Measurements from ENCODE around the gene DUSP12. TPM values are rescaled to one million over a fixed set of nuclear protein-coding genes. Genes with fewer than 3 reads are reported as not detected.

Gene DUSP12
- total RNA-seq, 1 experiment from 2014 or later, result 23.6 TPM

GRCh38 chr1:161736335-161736969, 13.1 kb upstream of the DUSP12 start:
- peak overlapping the region; percentile 79 for H2AFZ ChIP-seq
- DNase-seq, result peak in 1 of 2 experiments; percentile 76
- intact Hi-C loops (cut with micrococcal nuclease; ENCODE audit: unreplicated experiment), result loop anchor here (5.0 kb wide), 1 partner anchor 524 kb away; no protein-coding TSS in a partner anchor
- CTCF ChIA-PET, result no interaction called here
- H3K9me2 ChIP-seq (ENCODE audit: insufficient read depth), result no peaks in the 10 kb centered on the region
- no peak for TF ChIP-seq EZH2 (IDR thresholded peaks at IDR 0.05; ENCODE audit: low read depth)
- peak; percentile 36; the same call in 1 of the 2 replicates for TF ChIP-seq CTCF (conservative IDR thresholded peaks at IDR 0.05)
- no peaks in the 10 kb centered on the region for H4K20me1 ChIP-seq (ENCODE audit: insufficient read depth)
- H3F3A ChIP-seq (ENCODE audit: insufficient read depth, low read depth), result peaks cover 30% of the 10 kb centered on the region
- peak overlapping the region; percentile 83 for H3K27ac ChIP-seq
- no TSS peak for BruUV-seq (replicated peaks)
- H3K4me1 ChIP-seq (replicated peaks; ENCODE audit: insufficient read depth), result peaks cover 54% of the 10 kb centered on the region
- H3K4me3 ChIP-seq, result peak overlapping the region; percentile 41; the same call in 1 of the 2 replicates
- H3K27me3 ChIP-seq (ENCODE audit: insufficient read depth, low read depth), result no peaks in the 10 kb centered on the region
- H3K36me3 ChIP-seq (ENCODE audit: low read depth), result no peaks in the 10 kb centered on the region
- POLR2A ChIA-PET (ENCODE audit: unreplicated experiment), result no interaction called here
- H3K79me2 ChIP-seq (ENCODE audit: low read depth), result no peaks in the 10 kb centered on the region
- peak overlapping the region; percentile 79 for H3K4me2 ChIP-seq
- no peaks in the 10 kb centered on the region for H3K9me3 ChIP-seq (ENCODE audit: insufficient read depth, low read depth)

- BruUV-seq (replicated peaks), result no TSS peak
- no peaks in the 10 kb centered on the region for H3K9me3 ChIP-seq (ENCODE audit: insufficient read depth, low read depth)
- H3K9me2 ChIP-seq (ENCODE audit: insufficient read depth), result no peaks in the 10 kb centered on the region
- POLR2A ChIA-PET (ENCODE audit: unreplicated experiment), result no interaction called here
- no peak overlapping the region for H3K27ac ChIP-seq
- no peak for TF ChIP-seq EZH2 (IDR thresholded peaks at IDR 0.05; ENCODE audit: low read depth)
- TF ChIP-seq CTCF (conservative IDR thresholded peaks at IDR 0.05), result no peak
- H3K36me3 ChIP-seq (ENCODE audit: low read depth), result no peaks in the 10 kb centered on the region
- no peak overlapping the region for H3K4me2 ChIP-seq
- no peak overlapping the region for H2AFZ ChIP-seq
- no peaks in the 10 kb centered on the region for H3K79me2 ChIP-seq (ENCODE audit: low read depth)
- no peak overlapping the region for H3K4me3 ChIP-seq
- H3K27me3 ChIP-seq (ENCODE audit: insufficient read depth, low read depth), result no peaks in the 10 kb centered on the region
- intact Hi-C loops (cut with micrococcal nuclease; ENCODE audit: unreplicated experiment), result loop anchor here (1.0 to 5.0 kb wide), 2 partner anchors 250 to 525 kb away; no protein-coding TSS in a partner anchor
- peaks cover 27% of the 10 kb centered on the region for H3F3A ChIP-seq (ENCODE audit: insufficient read depth, low read depth)
- no peak for DNase-seq
- CTCF ChIA-PET, result interaction anchor here (0.6 to 0.7 kb wide), 2 partner anchors 29 to 126 kb away, joined by 5 to 7 read pairs; no protein-coding TSS in a partner anchor
- no peaks in the 10 kb centered on the region for H4K20me1 ChIP-seq (ENCODE audit: insufficient read depth)
- H3K4me1 ChIP-seq (replicated peaks; ENCODE audit: insufficient read depth), result peaks cover 47% of the 10 kb centered on the region
These were observed 12.0 kb upstream of the DUSP12 start for GRCh38 chr1:161737625-161738024.

GRCh38 chr1:161738627-161739287, 10.8 kb upstream of the DUSP12 start:
- peak; percentile 48 to 70 for DNase-seq
- H3K9me3 ChIP-seq (ENCODE audit: insufficient read depth, low read depth), result no peaks in the 10 kb centered on the region
- no peak overlapping the region for H3K4me3 ChIP-seq
- CTCF ChIA-PET, result interaction anchor here (0.7 to 1.0 kb wide), 4 partner anchors 11 to 515 kb away, joined by 3 to 6 read pairs (median 6); no protein-coding TSS in a partner anchor
- H3K27me3 ChIP-seq (ENCODE audit: insufficient read depth, low read depth), result no peaks in the 10 kb centered on the region
- intact Hi-C loops (cut with micrococcal nuclease; ENCODE audit: unreplicated experiment), result loop anchor here (1.0 to 5.0 kb wide), 2 partner anchors 251 to 526 kb away; no protein-coding TSS in a partner anchor
- H3F3A ChIP-seq (ENCODE audit: insufficient read depth, low read depth), result peaks cover 18% of the 10 kb centered on the region
- peaks cover 37% of the 10 kb centered on the region for H3K4me1 ChIP-seq (replicated peaks; ENCODE audit: insufficient read depth)
- H3K79me2 ChIP-seq (ENCODE audit: low read depth), result no peaks in the 10 kb centered on the region
- TF ChIP-seq EZH2 (IDR thresholded peaks at IDR 0.05; ENCODE audit: low read depth) (no peak), CTCF (conservative IDR thresholded peaks at IDR 0.05) (peak; percentile 76)
- no peak overlapping the region for H3K27ac ChIP-seq
- no peak overlapping the region for H3K4me2 ChIP-seq
- H2AFZ ChIP-seq, result no peak overlapping the region
- POLR2A ChIA-PET (ENCODE audit: unreplicated experiment), result interaction anchor here (0.6 kb wide), 1 partner anchor 230 kb away, joined by 17 read pairs; no protein-coding TSS in a partner anchor
- H3K9me2 ChIP-seq (ENCODE audit: insufficient read depth), result no peaks in the 10 kb centered on the region
- no peaks in the 10 kb centered on the region for H4K20me1 ChIP-seq (ENCODE audit: insufficient read depth)
- H3K36me3 ChIP-seq (ENCODE audit: low read depth), result no peaks in the 10 kb centered on the region
- no TSS peak for BruUV-seq (replicated peaks)

Measured in PC-9 (cell line).